ENCODE measurements around the gene COL18A1.

GRCh38 chr21:45481566-45481965, 76.6 kb downstream of the COL18A1 start:
- TF ChIP-seq, protein P1, sequence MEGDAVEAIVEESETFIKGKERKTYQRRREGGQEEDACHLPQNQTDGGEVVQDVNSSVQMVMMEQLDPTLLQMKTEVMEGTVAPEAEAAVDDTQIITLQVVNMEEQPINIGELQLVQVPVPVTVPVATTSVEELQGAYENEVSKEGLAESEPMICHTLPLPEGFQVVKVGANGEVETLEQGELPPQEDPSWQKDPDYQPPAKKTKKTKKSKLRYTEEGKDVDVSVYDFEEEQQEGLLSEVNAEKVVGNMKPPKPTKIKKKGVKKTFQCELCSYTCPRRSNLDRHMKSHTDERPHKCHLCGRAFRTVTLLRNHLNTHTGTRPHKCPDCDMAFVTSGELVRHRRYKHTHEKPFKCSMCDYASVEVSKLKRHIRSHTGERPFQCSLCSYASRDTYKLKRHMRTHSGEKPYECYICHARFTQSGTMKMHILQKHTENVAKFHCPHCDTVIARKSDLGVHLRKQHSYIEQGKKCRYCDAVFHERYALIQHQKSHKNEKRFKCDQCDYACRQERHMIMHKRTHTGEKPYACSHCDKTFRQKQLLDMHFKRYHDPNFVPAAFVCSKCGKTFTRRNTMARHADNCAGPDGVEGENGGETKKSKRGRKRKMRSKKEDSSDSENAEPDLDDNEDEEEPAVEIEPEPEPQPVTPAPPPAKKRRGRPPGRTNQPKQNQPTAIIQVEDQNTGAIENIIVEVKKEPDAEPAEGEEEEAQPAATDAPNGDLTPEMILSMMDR (IDR thresholded peaks at IDR 0.05) = no peak
- no peak for TF ChIP-seq POLR2A (IDR thresholded peaks at IDR 0.05)
